ENCODE results near the gene GLI3. TPM values are rescaled to one million over a fixed set of nuclear protein-coding genes. Genes with fewer than 3 reads are reported as not detected.

Gene GLI3
- total and polyA plus RNA-seq, 9 donors = 7.6 to 25.2 (median 15.6) TPM

DNA sequence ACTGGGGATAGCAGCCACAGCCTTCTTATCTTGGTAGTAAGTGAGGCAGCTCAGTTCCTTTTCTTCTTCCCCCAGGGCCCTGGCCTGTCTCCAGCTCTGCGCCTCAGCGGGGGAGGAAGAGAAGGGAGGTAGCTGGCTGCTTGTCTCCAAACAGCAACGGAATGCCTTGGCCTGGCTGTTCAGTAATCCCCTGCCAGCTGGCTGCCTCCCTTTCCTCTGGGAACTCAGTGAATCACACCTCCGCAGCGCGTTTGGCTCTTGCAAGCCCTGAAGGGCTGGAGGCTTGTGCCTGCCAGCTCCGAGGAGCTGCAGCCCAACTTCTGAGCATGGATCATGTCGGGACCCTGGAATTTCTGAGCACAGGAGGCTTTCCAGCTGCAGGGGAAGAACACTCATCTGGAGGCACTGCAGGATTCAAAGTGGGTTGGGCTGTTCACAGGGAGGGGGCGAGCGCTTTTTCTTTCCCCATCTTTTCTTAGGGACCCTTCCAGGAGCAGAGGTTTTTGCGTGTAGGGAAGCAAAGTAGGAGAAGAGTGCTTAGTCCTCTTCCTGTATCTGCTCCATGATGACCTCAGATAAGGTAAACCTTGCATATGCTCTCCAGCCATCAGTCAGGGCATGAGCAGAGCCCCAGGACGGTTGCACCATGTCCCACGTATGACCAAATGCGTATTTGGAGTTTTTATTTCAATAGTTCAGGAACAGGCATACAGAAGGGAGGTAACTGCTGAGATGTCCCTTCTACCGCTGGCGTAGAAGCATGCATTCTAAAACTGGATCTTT is 280.9 kb downstream of the GLI3 start:
- H3K4me3 ChIP-seq (ENCODE audit: low read length) = no peak overlapping the region
- peak; percentile 97 for DNase-seq
- H3K4me1 ChIP-seq (ENCODE audit: control insufficient read depth, insufficient read depth, low read length) = peaks cover 29% of the 10 kb centered on the region
- peaks cover 2% of the 10 kb centered on the region for H3K27me3 ChIP-seq (ENCODE audit: control insufficient read depth, insufficient read depth, low read length)
- 28% methylated on average over 6 of the region's 16 CpGs for WGBS (ENCODE audit: insufficient coverage)
- H3K9me3 ChIP-seq (replicated peaks; ENCODE audit: control insufficient read depth, low read depth, low read length) = no peaks in the 10 kb centered on the region
- H3K36me3 ChIP-seq (ENCODE audit: control insufficient read depth, insufficient read depth, low read length) = peaks cover 5% of the 10 kb centered on the region
- H3K27ac ChIP-seq (ENCODE audit: low read length) = peak overlapping the region; percentile 69

DNA sequence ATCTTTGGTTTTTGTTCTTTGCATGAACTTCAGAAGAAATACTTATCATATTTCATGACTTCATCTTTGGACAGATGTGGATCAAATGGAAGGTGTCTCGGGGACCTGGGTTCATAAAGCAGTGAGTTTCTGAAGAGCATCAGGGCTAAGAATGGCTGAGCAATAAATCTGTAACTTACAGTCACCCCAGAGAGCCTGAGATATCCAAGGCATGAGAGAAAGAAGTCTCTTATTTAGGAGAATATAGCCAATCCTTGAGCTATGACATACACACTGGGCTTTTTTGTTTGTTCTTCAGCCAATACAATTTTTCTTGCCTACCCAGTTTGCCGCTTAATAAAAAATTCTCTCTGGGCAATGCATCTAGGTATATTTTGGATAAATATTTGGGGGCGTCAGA is 281.6 kb downstream of the GLI3 start:
- H3K36me3 ChIP-seq (ENCODE audit: control insufficient read depth, insufficient read depth, low read length) = peaks cover 2% of the 10 kb centered on the region
- peaks cover 2% of the 10 kb centered on the region for H3K27me3 ChIP-seq (ENCODE audit: control insufficient read depth, insufficient read depth, low read length)
- no peaks in the 10 kb centered on the region for H3K9me3 ChIP-seq (replicated peaks; ENCODE audit: control insufficient read depth, low read depth, low read length)
- peak; percentile 85 for DNase-seq
- no CpG with 5 or more reads among the region's 3 CpGs for WGBS (ENCODE audit: insufficient coverage)
- H3K4me1 ChIP-seq (ENCODE audit: control insufficient read depth, insufficient read depth, low read length) = peaks cover 29% of the 10 kb centered on the region
- H3K4me3 ChIP-seq (ENCODE audit: low read length) = no peak overlapping the region
- H3K27ac ChIP-seq (ENCODE audit: low read length) = peak overlapping the region; percentile 69

DNA sequence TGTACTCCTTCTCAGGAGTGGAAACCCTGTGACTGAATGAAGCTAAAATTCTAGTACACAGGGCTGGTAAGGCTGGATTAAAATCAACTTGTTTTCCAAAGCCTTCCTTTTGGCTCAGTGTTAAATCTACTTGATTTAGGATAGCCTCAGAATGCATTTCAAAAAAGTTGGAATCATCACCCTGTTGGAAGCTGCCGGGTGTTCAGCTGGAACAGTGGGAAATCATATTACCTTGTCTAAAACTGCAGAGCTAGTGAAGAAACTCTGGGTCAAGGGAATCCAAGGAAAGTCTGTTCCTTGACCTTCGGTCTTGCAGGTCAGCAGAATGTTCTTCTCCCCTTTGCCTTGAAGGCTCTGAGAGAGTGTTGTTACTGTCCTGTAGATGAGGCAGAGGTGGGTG is 282.0 kb downstream of the GLI3 start:
- Histone ChIP-seq H3K4me1 (ENCODE audit: control insufficient read depth, insufficient read depth, low read length) (peaks cover 29% of the 10 kb centered on the region), H3K36me3 (ENCODE audit: control insufficient read depth, insufficient read depth, low read length) (no peaks in the 10 kb centered on the region), H3K27me3 (ENCODE audit: control insufficient read depth, insufficient read depth, low read length) (peaks cover 2% of the 10 kb centered on the region), H3K27ac (ENCODE audit: low read length) (peak overlapping the region; percentile 67), H3K9me3 (replicated peaks; ENCODE audit: control insufficient read depth, low read depth, low read length) (no peaks in the 10 kb centered on the region), H3K4me3 (ENCODE audit: low read length) (no peak overlapping the region)
- WGBS (ENCODE audit: insufficient coverage) = no CpG with 5 or more reads among the region's 2 CpGs
- DNase-seq = peak; percentile 74

GRCh38 chr7:41948503-41948902 is 288.5 kb downstream of the GLI3 start:
- H3K27me3 ChIP-seq (ENCODE audit: control insufficient read depth, insufficient read depth, low read length) = peaks cover 2% of the 10 kb centered on the region
- H3K4me1 ChIP-seq (ENCODE audit: control insufficient read depth, insufficient read depth, low read length) = peaks cover under 1% of the 10 kb centered on the region
- no peak overlapping the region for H3K4me3 ChIP-seq (ENCODE audit: low read length)
- H3K9me3 ChIP-seq (replicated peaks; ENCODE audit: control insufficient read depth, low read depth, low read length) = no peaks in the 10 kb centered on the region
- H3K27ac ChIP-seq (ENCODE audit: low read length) = no peak overlapping the region
- H3K36me3 ChIP-seq (ENCODE audit: control insufficient read depth, insufficient read depth, low read length) = no peaks in the 10 kb centered on the region
- DNase-seq = no peak

DNA sequence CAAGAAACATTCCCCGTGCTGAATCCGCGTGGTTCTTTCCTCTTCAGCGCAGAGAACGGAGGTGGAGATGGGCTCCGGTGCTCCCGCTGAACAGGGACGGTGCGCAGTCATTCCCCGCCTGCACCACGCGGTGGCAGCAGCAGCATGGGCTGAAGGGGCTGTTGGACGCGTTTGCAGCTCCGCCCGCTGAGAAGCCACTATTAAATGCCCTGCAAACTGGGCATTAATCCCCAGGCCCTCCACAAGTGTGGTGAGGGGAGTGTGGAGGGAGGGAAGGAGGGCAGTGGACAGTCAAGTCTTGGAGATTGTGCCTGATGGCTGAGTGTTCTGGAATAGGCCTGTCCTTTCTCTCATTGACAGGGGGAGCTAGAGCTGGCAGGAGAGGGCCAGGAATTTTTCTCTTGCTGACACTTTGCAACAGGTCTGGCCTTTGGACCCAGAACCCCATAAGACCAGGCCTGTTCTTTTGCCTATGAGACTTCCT is 293.9 kb downstream of the GLI3 start:
- Histone ChIP-seq H3K27ac (ENCODE audit: low read length) (no peak overlapping the region), H3K4me3 (ENCODE audit: low read length) (no peak overlapping the region), H3K27me3 (ENCODE audit: control insufficient read depth, insufficient read depth, low read length) (peaks cover 20% of the 10 kb centered on the region), H3K4me1 (ENCODE audit: control insufficient read depth, insufficient read depth, low read length) (peaks cover 7% of the 10 kb centered on the region), H3K9me3 (replicated peaks; ENCODE audit: control insufficient read depth, low read depth, low read length) (no peaks in the 10 kb centered on the region), H3K36me3 (ENCODE audit: control insufficient read depth, insufficient read depth, low read length) (no peaks in the 10 kb centered on the region)
- peak; percentile 84 for DNase-seq
- WGBS (ENCODE audit: insufficient coverage) = 6% methylated on average over 6 of the region's 16 CpGs

GRCh38 chr7:41942468-41943093 is 294.4 kb downstream of the GLI3 start:
- DNase-seq = no peak
- H3K9me3 ChIP-seq (replicated peaks; ENCODE audit: control insufficient read depth, low read depth, low read length) = no peaks in the 10 kb centered on the region
- 78% methylated on average over 21 of the region's 23 CpGs for WGBS (ENCODE audit: insufficient coverage)
- peaks cover 20% of the 10 kb centered on the region for H3K27me3 ChIP-seq (ENCODE audit: control insufficient read depth, insufficient read depth, low read length)
- no peak overlapping the region for H3K27ac ChIP-seq (ENCODE audit: low read length)
- no peaks in the 10 kb centered on the region for H3K36me3 ChIP-seq (ENCODE audit: control insufficient read depth, insufficient read depth, low read length)
- H3K4me3 ChIP-seq (ENCODE audit: low read length) = no peak overlapping the region
- H3K4me1 ChIP-seq (ENCODE audit: control insufficient read depth, insufficient read depth, low read length) = peaks cover 7% of the 10 kb centered on the region

- Histone ChIP-seq H3K4me1 (ENCODE audit: control insufficient read depth, insufficient read depth, low read length) (peaks cover 7% of the 10 kb centered on the region), H3K9me3 (replicated peaks; ENCODE audit: control insufficient read depth, low read depth, low read length) (no peaks in the 10 kb centered on the region), H3K27me3 (ENCODE audit: control insufficient read depth, insufficient read depth, low read length) (peaks cover 20% of the 10 kb centered on the region), H3K36me3 (ENCODE audit: control insufficient read depth, insufficient read depth, low read length) (no peaks in the 10 kb centered on the region), H3K4me3 (ENCODE audit: low read length) (no peak overlapping the region), H3K27ac (ENCODE audit: low read length) (no peak overlapping the region)
- WGBS (ENCODE audit: insufficient coverage) = 10% methylated on average over 6 of the region's 6 CpGs
- DNase-seq = peak; percentile 87
Measured at GRCh38 chr7:41940760-41941343, 296.2 kb downstream of the GLI3 start.

DNA sequence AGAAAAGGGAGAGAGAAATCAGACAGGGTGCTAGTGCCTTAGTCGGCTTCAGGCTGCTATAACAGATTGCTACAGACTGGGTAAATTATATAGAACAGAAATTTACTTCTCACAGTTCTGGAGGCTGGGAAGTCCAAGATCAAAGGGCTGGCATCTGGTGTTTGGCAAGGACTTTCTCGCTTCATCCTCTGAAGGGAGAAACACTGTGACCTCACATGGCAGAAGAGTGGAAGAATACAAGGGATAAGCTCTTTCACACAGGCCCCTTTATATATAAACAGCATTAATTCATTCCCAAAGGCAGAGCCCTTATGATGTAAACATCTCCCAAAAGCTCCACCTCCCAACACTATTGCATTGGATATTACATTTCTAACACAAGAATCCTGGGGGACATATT is 298.6 kb downstream of the GLI3 start:
- WGBS (ENCODE audit: insufficient coverage) = no CpG with 5 or more reads among the region's 2 CpGs
- H3K27ac ChIP-seq (ENCODE audit: low read length) = no peak overlapping the region
- H3K4me3 ChIP-seq (ENCODE audit: low read length) = no peak overlapping the region
- no peaks in the 10 kb centered on the region for H3K9me3 ChIP-seq (replicated peaks; ENCODE audit: control insufficient read depth, low read depth, low read length)
- peaks cover 20% of the 10 kb centered on the region for H3K27me3 ChIP-seq (ENCODE audit: control insufficient read depth, insufficient read depth, low read length)
- no peaks in the 10 kb centered on the region for H3K36me3 ChIP-seq (ENCODE audit: control insufficient read depth, insufficient read depth, low read length)
- H3K4me1 ChIP-seq (ENCODE audit: control insufficient read depth, insufficient read depth, low read length) = peaks cover 5% of the 10 kb centered on the region
- DNase-seq = no peak

GRCh38 chr7:41933427-41933826 is 303.6 kb downstream of the GLI3 start:
- H3K4me3 ChIP-seq (ENCODE audit: low read length) = no peak overlapping the region
- H3K9me3 ChIP-seq (replicated peaks; ENCODE audit: control insufficient read depth, low read depth, low read length) = no peaks in the 10 kb centered on the region
- no peaks in the 10 kb centered on the region for H3K36me3 ChIP-seq (ENCODE audit: control insufficient read depth, insufficient read depth, low read length)
- no peak for DNase-seq
- H3K27me3 ChIP-seq (ENCODE audit: control insufficient read depth, insufficient read depth, low read length) = no peaks in the 10 kb centered on the region
- WGBS (ENCODE audit: insufficient coverage) = 80% methylated on average over 1 of the region's 4 CpGs
- no peaks in the 10 kb centered on the region for H3K4me1 ChIP-seq (ENCODE audit: control insufficient read depth, insufficient read depth, low read length)
- H3K27ac ChIP-seq (ENCODE audit: low read length) = no peak overlapping the region

DNA sequence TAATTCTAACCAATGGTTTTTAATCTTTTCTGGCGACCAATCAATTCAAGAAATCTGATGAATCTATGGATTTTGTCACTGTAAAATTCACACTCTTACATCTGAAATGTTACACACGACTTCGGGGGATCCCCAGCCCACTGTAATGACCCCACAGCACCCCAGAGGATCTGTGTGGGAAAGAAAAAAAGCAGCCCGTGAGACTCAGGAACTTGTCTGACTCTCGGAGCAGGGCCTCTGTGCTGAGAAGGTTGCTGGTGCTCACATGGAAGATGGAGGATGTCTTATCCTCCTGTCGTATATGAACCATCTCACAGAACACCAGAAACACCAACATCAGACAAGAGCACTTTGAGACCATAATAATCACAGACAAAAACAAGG is 305.8 kb downstream of the GLI3 start:
- Histone ChIP-seq H3K4me3 (ENCODE audit: low read length) (no peak overlapping the region), H3K9me3 (replicated peaks; ENCODE audit: control insufficient read depth, low read depth, low read length) (no peaks in the 10 kb centered on the region), H3K4me1 (ENCODE audit: control insufficient read depth, insufficient read depth, low read length) (no peaks in the 10 kb centered on the region), H3K36me3 (ENCODE audit: control insufficient read depth, insufficient read depth, low read length) (no peaks in the 10 kb centered on the region), H3K27me3 (ENCODE audit: control insufficient read depth, insufficient read depth, low read length) (no peaks in the 10 kb centered on the region), H3K27ac (ENCODE audit: low read length) (no peak overlapping the region)
- WGBS (ENCODE audit: insufficient coverage) = 82% methylated on average over 3 of the region's 6 CpGs
- no peak for DNase-seq
